ENCODE results near the gene DNAJB14.

- no peak for TF ChIP-seq CTCF (IDR thresholded peaks at IDR 0.05)
- no peak for TF ChIP-seq REST (IDR thresholded peaks at IDR 0.05; ENCODE audit: insufficient read depth in 1 of 2, low read depth in 2 of 2, low read length in 1 of 2)
- TF ChIP-seq POLR2AphosphoS5 (IDR thresholded peaks at IDR 0.05; ENCODE audit: low read depth, low read length): no peak
- no peak for TF ChIP-seq TCF7L2 (IDR thresholded peaks at IDR 0.05; ENCODE audit: low read depth, low read length)
Measured at GRCh38 chr4:99934891-99935290, 11.5 kb downstream of the DNAJB14 start.

Measured in Panc1 (cell line).